ENCODE measurements around the gene SRGAP3.

The SRGAP3 gene

GRCh38 chr3:9207116-9207763 lies 42.2 kb downstream of the SRGAP3 start:
- no peak for TF ChIP-seq POLR2AphosphoS5 (IDR thresholded peaks at IDR 0.05; ENCODE audit: low read depth, low read length)
- no peak for TF ChIP-seq TAF1 (IDR thresholded peaks at IDR 0.05; ENCODE audit: borderline replicate concordance, low read depth, low read length)
- no peak for TF ChIP-seq POLR2A (IDR thresholded peaks at IDR 0.05; ENCODE audit: low read depth, low read length)
- DNase-seq (ENCODE audit: insufficient read length) (no peak), FAIRE-seq (peak; percentile 27)

DNA sequence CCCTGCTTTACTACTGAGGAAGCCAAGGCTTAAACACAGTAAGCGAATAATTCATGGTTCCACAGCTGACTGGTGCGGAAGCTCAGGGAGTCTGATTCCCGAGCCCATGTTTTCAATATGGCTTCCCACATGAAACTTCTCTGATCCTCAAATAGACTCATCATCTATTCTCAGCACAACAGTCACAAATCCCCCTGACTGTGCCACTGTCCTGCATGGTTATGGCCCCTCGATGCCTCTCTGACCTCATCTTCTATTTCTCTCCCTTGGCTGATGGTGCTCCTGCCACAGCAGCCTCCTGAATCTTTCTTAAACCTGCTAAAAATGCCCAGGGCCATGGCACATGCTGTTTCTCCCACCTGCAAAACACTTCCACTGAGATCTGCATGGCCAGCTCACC lies 43.2 kb downstream of the SRGAP3 start:
- FAIRE-seq (peak; percentile 40), DNase-seq (ENCODE audit: insufficient read length) (no peak)
- TF ChIP-seq POLR2AphosphoS5 (IDR thresholded peaks at IDR 0.05; ENCODE audit: low read depth, low read length) (no peak), POLR2A (IDR thresholded peaks at IDR 0.05; ENCODE audit: low read depth, low read length) (no peak), TAF1 (IDR thresholded peaks at IDR 0.05; ENCODE audit: borderline replicate concordance, low read depth, low read length) (no peak)

DNA sequence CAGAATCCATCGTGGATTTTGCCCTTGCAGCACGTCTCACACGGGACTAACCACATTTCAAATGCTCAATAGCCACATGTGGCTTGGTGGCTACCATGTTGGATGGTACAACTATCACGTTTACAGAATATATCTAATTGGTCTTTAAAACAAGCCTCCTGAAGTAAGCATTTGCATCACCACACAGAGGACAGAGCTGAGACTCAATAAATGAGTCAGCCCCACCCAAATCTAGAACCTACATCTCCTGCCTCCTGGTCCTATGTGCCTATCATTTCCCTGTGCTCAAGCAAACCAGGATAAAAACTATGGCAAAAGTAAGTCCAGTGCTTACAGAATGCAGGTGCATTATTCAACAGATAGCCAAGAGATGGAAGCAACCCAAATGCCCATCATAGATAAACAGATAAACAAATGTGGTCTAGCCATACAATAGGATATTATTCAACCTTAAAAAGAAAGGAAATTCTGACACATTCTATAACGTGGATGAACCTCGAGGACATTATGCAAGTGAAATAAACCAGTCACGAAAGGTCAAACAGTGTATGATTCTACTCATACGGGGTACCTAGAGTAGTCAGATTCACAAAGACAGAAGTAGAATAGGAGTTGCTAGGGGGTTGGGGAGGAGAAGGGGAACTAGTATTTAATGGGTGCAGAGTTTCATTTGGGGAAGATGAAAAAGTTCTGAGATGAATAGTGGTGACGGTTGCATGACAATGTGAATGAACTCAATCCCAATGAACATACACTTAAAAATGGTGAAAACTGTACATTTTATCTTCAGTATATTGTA lies 43.9 kb downstream of the SRGAP3 start:
- no peak for TF ChIP-seq POLR2AphosphoS5 (IDR thresholded peaks at IDR 0.05; ENCODE audit: low read depth, low read length)
- no peak for TF ChIP-seq TAF1 (IDR thresholded peaks at IDR 0.05; ENCODE audit: borderline replicate concordance, low read depth, low read length)
- TF ChIP-seq POLR2A (IDR thresholded peaks at IDR 0.05; ENCODE audit: low read depth, low read length): no peak
- FAIRE-seq (peak; percentile 87), DNase-seq (ENCODE audit: insufficient read length) (peak; percentile 37)

DNA sequence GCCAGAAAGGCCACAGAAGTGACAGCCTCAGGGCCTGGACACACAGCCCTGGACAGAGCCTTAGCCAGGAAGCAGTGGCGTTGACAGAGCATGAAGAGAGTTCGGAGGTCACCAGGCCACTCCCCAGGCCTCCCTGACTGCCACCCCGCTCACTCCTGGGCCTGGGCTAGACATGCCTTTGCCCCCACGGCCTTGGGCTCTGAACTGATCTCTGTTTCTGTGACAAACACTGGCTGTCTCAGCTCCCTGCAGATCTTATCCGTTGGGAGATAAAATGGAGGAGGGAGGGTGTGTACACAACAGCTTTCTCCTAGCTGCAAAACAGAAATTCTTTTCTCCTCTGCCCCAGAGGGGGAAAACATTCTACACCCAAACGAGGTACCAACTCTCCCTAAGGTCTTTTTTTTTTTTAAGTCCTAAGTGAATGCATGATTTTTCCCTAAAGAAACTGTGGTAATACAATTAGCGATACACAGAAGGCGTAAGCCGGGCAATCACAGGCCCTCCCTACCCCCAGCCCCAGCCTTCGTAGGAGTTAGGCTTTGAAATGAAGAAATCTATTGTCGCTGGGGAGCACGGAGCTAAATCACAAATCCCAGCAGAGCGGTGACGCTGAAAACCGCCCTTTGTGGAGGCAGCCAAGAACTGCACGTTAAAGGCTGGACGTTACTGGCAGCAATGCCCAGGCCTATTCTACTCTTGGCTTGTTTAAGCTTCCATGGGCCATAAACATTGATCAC lies 45.0 kb downstream of the SRGAP3 start:
- no peak for DNase-seq (ENCODE audit: insufficient read length)
- TF ChIP-seq POLR2A (IDR thresholded peaks at IDR 0.05; ENCODE audit: low read depth, low read length): no peak
- TF ChIP-seq TAF1 (IDR thresholded peaks at IDR 0.05; ENCODE audit: borderline replicate concordance, low read depth, low read length): no peak
- no peak for TF ChIP-seq POLR2AphosphoS5 (IDR thresholded peaks at IDR 0.05; ENCODE audit: low read depth, low read length)
- FAIRE-seq: peak; percentile 36

DNA sequence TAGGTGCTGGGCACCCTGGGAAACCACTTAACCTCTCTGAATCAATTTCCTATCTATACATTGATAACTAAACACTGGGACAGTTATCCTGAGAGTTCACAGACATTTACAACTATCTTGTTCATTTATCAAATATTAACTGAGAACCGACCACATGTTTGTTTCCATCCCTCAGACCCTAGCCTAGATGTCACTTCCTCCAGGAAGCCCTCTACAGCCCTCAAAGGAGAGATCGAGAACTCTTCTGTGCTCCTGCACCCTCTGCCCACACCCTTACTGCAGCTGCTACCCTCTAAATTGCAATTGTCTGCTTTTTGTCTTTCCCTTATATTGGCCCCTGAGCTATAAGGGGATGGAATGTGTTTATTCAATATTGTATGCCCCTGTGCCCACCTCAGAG lies 46.1 kb downstream of the SRGAP3 start:
- FAIRE-seq (no peak), DNase-seq (ENCODE audit: insufficient read length) (no peak)
- TF ChIP-seq TAF1 (IDR thresholded peaks at IDR 0.05; ENCODE audit: borderline replicate concordance, low read depth, low read length) (no peak), POLR2A (IDR thresholded peaks at IDR 0.05; ENCODE audit: low read depth, low read length) (no peak), POLR2AphosphoS5 (IDR thresholded peaks at IDR 0.05; ENCODE audit: low read depth, low read length) (no peak)

DNA sequence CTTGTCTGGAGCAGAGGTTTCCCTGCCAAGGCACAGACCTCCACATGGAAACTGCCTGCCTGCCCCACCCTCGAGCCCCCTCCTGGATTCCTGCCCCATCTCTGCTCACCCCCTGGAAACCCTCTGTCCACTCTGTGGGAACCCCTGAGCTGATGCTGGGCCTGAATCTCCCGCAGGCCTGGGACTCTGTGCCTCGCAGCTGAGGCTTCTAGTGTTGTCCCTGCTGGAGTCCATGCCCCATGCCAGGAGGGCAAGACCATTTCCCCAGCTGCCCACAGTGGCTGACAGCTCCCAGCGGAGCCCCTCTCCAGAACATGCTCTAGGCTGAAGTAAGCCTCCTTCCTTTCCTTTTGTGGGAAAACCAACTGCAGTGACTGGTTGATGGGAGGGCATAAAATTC lies 46.9 kb downstream of the SRGAP3 start:
- no peak for TF ChIP-seq POLR2A (IDR thresholded peaks at IDR 0.05; ENCODE audit: low read depth, low read length)
- no peak for TF ChIP-seq POLR2AphosphoS5 (IDR thresholded peaks at IDR 0.05; ENCODE audit: low read depth, low read length)
- no peak for TF ChIP-seq TAF1 (IDR thresholded peaks at IDR 0.05; ENCODE audit: borderline replicate concordance, low read depth, low read length)
- FAIRE-seq (no peak), DNase-seq (ENCODE audit: insufficient read length) (no peak)

DNA sequence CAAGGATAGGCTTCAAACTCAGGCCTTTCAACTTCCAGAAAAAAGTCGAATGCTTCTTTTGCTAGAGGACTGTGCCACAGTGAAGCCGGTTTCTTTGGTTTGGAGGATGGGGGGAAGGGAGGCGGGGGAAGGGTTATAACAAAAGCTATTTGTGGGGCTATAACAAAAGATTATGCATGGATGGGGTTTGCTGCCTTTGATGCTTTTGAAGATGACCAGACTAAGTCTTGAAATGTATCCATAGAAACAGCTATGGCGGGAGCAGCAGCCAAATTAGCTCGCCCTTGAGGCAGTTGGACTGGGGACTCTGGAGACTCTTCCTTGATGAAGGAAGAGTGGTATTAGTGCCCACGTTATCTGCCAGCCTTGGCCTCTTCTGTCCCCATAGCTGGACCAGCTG lies 47.5 kb downstream of the SRGAP3 start:
- no peak for TF ChIP-seq TAF1 (IDR thresholded peaks at IDR 0.05; ENCODE audit: borderline replicate concordance, low read depth, low read length)
- TF ChIP-seq POLR2A (IDR thresholded peaks at IDR 0.05; ENCODE audit: low read depth, low read length): no peak
- no peak for TF ChIP-seq POLR2AphosphoS5 (IDR thresholded peaks at IDR 0.05; ENCODE audit: low read depth, low read length)
- DNase-seq (ENCODE audit: insufficient read length) (no peak), FAIRE-seq (no peak)

- TF ChIP-seq POLR2A (IDR thresholded peaks at IDR 0.05; ENCODE audit: low read depth, low read length): no peak
- TF ChIP-seq POLR2AphosphoS5 (IDR thresholded peaks at IDR 0.05; ENCODE audit: low read depth, low read length): no peak
- TF ChIP-seq TAF1 (IDR thresholded peaks at IDR 0.05; ENCODE audit: borderline replicate concordance, low read depth, low read length): no peak
- no peak for FAIRE-seq
- DNase-seq (ENCODE audit: insufficient read length): no peak
Observed at GRCh38 chr3:9201266-9201665, 48.2 kb downstream of the SRGAP3 start.

GRCh38 chr3:9199775-9200174 lies 49.7 kb downstream of the SRGAP3 start:
- no peak for FAIRE-seq
- DNase-seq (ENCODE audit: insufficient read length): no peak
- TF ChIP-seq POLR2A (IDR thresholded peaks at IDR 0.05; ENCODE audit: low read depth, low read length): no peak
- TF ChIP-seq TAF1 (IDR thresholded peaks at IDR 0.05; ENCODE audit: borderline replicate concordance, low read depth, low read length): no peak
- TF ChIP-seq POLR2AphosphoS5 (IDR thresholded peaks at IDR 0.05; ENCODE audit: low read depth, low read length): no peak

DNA sequence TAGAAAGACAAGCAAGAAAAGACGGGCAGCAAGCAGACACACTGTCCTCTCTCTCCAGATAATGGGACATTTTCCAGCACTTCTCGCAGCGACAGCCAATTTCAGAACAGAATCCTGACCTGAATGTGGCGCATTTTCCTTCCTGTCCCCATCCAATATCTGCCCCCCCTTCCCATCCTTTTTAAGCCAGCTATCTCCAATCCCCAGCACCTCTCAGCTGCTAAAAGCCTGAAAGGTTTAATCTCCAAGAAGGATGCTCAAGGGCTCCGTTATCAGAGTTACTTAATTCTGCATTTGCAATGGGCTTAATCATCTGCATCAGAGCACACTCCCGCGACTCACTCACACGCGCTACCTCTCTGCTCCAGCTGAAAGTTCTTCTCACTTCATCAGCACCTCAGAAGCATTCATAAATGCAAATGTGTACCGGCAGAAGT lies 50.5 kb downstream of the SRGAP3 start:
- FAIRE-seq (no peak), DNase-seq (ENCODE audit: insufficient read length) (no peak)
- TF ChIP-seq POLR2AphosphoS5 (IDR thresholded peaks at IDR 0.05; ENCODE audit: low read depth, low read length) (no peak), POLR2A (IDR thresholded peaks at IDR 0.05; ENCODE audit: low read depth, low read length) (no peak), TAF1 (IDR thresholded peaks at IDR 0.05; ENCODE audit: borderline replicate concordance, low read depth, low read length) (no peak)

DNA sequence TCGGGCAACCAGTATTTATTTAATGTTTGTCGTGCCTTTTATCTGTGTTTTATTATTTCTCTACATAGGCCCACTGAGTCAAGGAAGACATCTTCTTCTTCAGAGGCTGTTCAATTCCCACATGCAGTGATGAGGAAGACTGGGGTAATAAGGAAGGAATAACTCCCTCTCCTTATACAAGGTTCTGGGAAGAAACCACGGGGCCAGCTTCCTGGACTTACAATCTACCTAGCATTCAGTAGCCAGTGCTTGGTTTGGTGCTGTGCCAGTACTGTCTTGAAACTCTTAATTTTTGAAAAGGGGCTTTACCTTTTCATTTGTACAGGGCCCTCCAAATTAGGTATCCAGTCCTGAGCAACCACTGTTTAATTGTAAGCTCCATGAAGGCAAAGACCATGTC lies 51.2 kb downstream of the SRGAP3 start:
- FAIRE-seq: no peak
- no peak for DNase-seq (ENCODE audit: insufficient read length)
- no peak for TF ChIP-seq TAF1 (IDR thresholded peaks at IDR 0.05; ENCODE audit: borderline replicate concordance, low read depth, low read length)
- no peak for TF ChIP-seq POLR2A (IDR thresholded peaks at IDR 0.05; ENCODE audit: low read depth, low read length)
- no peak for TF ChIP-seq POLR2AphosphoS5 (IDR thresholded peaks at IDR 0.05; ENCODE audit: low read depth, low read length)
